SH-SY5Y (cell line): ENCODE results near the gene ZBTB47.

Experiments used
- GATA2 ChIP-seq: IDR thresholded peaks from 2 replicates; pipeline ENCODE4 v1.6.1; 2011; ENCODE audit warnings: mild to moderate bottlenecking, low read depth, low read length
- GATA3 ChIP-seq: IDR thresholded peaks from 2 replicates; pipeline ENCODE4 v1.6.1; 2011; ENCODE audit warnings: low read depth, mild to moderate bottlenecking, low read length, moderate library complexity

Gene ZBTB47

DNA sequence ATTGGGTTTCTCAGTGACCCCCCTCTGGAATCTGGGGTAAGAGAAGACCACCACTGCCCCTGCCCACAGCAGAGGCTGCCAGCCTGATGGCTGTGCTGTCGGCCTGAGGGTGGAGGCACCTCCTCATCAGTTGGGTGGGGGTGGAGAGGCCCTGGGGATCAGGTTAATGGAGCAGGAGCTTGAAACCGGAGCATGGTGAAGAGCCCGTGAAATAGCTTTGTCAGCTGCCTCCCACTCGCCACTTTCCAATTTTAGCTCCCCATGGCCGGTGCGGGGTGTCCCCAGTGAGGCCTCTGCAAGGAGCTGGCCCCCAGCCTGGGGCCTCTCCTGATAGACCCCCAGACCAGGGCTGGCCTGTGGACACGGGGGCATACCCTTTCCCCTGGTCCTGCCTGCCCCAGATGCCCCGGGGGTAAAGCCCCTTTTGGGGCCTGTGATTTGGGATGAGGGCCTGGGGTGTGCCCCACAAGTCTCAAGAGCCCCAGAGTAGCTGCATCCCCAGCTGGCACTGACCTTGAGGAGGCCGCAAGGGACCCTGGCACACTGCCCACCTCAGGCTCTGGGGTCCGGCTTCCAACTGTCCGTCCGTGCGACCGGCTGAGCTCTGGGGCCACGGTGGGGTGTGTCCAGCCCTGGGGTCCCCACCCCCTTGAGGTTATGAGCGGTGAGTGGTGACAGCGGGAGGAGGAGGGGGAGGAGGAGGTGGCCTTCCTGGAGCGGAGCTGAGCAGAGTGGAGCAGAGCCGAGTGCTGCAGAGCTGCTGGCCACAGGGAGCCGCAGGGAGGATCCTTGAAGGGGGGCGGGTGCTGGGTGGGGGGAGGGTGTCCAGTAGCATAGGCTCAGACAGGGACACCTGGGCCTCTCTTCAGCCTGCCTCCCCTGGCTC lies 48.8 kb downstream of the ZBTB47 start, which contains the start of gene HHATL:
Gene HHATL (minus strand): TSS at position 733 of the 886 bp plus-strand sequence. CDS start 1,972 bp downstream, outside the sequence.
- TF ChIP-seq GATA2 (no peak), GATA3 (no peak)

DNA sequence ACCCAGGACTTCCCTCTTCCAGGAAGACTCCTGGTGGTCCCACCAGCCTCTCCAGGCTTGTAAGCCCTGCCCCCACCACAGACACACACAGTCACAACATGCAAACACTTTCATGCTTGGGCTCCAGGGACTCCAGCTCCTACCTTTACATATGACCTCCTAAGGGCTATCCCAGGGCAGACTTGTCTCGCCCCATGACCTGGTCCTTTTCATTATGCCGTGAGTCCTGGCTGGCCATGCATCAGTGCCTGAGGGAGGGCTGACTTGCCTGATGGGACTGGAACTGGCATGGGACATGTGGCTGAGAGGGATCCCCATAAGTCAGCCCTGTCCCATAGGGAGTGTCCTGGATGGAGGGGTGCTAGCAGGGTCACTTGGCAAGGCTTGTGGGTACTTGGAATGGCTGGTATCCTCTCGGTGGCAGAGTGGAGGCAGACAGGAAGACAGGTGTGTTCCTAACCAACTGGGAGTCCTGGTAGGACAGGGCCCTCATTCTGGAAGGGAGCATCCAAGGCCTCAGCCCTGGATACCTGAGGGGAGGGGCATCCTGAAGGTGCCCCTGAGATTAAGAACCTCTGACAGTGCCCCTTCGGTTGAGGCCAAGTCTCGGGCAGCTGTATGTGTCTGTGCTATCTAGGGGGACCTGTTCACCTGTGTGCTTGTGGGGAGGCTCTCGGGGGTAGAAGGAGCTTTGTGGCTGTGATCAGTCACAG lies 49.6 kb downstream of the ZBTB47 start:
- TF ChIP-seq GATA2 = no peak
- TF ChIP-seq GATA3 = no peak

GRCh38 chr3:42703695-42704025 lies 50.2 kb downstream of the ZBTB47 start:
- TF ChIP-seq GATA2 (no peak), GATA3 (no peak)

GRCh38 chr3:42704136-42704841 lies 50.8 kb downstream of the ZBTB47 start:
- TF ChIP-seq GATA3 (no peak), GATA2 (no peak)

- no peak for TF ChIP-seq GATA3
- TF ChIP-seq GATA2 = no peak
Observed at GRCh38 chr3:42705058-42705767, 51.7 kb downstream of the ZBTB47 start.

DNA sequence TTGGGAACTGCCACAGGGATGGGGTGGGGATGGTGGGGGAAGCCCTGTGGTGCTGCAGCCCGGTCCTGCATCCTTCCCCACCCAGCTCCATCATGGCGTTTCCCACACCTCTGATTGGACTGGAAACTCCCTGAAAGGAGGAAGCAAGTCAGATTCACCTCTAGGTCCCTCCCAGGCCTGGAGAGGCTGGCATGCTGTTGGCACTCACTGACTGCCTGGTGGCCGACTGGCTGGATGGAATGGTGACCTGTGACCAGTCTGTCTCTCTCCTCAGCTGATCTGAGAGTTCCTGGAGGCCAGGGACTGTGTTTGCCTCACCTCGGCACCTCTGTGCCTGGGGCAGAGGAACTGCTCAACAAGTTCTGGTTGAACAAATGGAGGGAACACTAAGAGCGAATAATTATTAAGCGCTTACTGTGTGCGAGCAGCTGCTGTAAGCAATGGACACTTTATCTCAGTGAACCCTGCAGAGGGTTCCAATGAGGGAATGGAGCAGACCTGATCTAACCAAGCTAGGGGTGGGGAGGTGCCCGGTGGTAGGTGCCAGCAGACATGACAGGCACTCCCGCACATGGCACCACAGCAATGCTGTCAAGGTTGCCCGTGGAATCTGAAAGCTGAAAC lies 52.6 kb downstream of the ZBTB47 start:
- no peak for TF ChIP-seq GATA3
- no peak for TF ChIP-seq GATA2

DNA sequence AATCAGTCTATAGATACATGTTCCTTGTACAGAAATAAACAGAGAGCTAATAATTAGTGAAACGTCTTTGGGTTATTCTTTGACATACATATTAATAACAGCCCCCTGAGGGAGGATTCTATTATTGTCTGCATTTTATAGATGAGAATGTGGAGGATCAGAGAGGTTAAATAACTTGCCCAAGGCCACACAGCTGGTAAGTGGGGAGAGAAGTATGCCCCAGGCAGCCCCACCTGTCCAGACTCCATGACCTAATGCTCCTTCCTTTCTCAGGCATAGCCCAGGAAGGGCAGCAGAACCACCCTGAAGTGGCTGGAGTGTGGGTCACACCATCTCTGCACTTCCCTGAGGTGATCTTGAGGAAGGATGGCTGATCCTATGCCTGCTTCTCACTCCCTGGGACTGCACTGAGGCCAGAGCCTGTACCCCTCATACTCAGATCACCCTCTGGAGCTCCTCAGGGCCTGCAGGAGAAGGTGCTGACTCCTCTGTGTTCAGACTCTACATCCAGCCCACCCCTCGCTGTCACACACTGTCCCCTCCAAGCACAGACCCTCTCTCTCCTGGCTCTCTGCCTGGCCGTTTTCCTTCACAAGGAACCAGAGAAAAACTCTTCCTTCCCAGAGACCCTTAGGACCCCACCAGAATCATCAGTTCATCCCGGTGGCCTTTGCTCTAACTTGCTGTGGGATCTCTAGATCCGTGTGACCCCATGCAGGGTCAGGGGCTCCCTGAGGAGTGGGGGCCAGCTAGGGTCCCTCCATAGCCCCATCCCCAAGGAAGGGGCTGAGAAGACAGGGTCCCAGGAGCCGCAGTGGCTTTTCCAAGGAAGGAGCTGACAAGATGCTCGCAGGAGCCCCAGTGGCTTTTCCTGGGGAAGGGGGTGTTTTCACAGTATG lies 53.5 kb downstream of the ZBTB47 start:
- TF ChIP-seq GATA3 (no peak), GATA2 (no peak)

DNA sequence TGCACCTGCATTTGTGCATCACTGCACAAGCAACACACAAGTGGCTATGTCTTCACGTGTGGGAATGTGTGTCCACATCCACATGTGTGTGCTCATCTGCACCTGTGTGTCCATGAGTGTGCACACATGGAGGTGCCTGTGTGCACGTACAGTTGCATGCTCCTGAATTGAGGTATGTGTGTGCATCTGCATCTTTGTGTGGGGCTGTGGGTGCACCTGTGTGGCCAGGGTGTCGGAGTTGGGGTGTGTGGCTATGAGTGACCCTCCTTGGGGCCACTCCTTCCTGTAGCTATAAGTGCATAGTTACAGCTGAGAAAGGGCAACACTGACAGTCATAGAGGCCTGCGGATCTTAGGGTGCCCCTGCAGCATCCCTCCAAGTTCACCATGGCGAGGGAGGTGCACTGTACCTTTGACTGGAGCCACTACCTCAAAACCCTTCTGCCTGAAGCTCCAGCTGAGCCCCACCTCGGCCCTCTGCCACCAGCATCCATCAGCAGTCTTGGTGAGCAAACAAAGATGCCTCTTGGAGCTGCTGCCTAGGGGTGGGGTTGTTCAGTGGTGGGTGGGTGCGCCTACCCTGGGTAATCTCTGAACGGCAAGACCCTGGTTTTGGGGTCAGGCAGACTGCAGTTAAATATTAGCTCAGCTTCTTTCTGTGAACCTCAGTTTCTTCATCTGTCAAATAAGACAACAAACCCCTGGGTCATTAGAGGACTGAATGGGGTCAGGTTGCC lies 54.3 kb downstream of the ZBTB47 start:
- TF ChIP-seq GATA3 (no peak), GATA2 (no peak)

GRCh38 chr3:42708611-42709151 lies 55.2 kb downstream of the ZBTB47 start:
- TF ChIP-seq GATA2 (no peak), GATA3 (no peak)

- TF ChIP-seq GATA2 (no peak), GATA3 (no peak)
Observed at GRCh38 chr3:42709621-42710020, 56.1 kb downstream of the ZBTB47 start.

GRCh38 chr3:42710323-42711021 lies 57.0 kb downstream of the ZBTB47 start:
- TF ChIP-seq GATA3 = no peak
